Measurements from ENCODE around the gene FOLR1. TPM values are rescaled to one million over a fixed set of nuclear protein-coding genes. Genes with fewer than 3 reads are reported as not detected.

Gene FOLR1
- total RNA-seq, 8 experiments from 2014 or later: 0.33 to 3.5 (median 1.9) TPM; not detected in 3

- in situ Hi-C loops (cut with MboI; ENCODE audit: low pct_unique_long_range_greater_than_20kb in 2 of 9, low sequenced_read_pairs in 9 of 9, unreplicated experiment in 9 of 9): loop anchor here in 1 of 9 experiments (25.0 kb wide), 1 partner anchor 182 kb away; no protein-coding TSS in a partner anchor
- Histone ChIP-seq H3K27ac (no peak overlapping the region), H3K4me3 (no peak overlapping the region), H3K4me1 (replicated peaks in 1 of 2) (peaks cover 0 to 7% of the 10 kb centered on the region in 2 donors)
- peak in 1 of 8 experiments; percentile 8 for ATAC-seq (replicated peaks in 6 of 8)
- WGBS, 10 experiments: 88 to 100% (median 92%) methylated on average over 1 to 5 of the region's 21 CpGs; no CpG with 5 or more reads in 6 of the 10 experiments
Measured at GRCh38 chr11:72229925-72230763, 38.2 kb downstream of the FOLR1 start.

GRCh38 chr11:72230764-72231365, 38.9 kb downstream of the FOLR1 start:
- Histone ChIP-seq H3K4me1 (replicated peaks in 1 of 2) (peaks cover 0 to 7% of the 10 kb centered on the region in 2 donors), H3K4me3 (no peak overlapping the region), H3K27ac (no peak overlapping the region)
- in situ Hi-C loops (cut with MboI; ENCODE audit: low pct_unique_long_range_greater_than_20kb in 2 of 9, low sequenced_read_pairs in 9 of 9, unreplicated experiment in 9 of 9): loop anchor here in 1 of 9 experiments (25.0 kb wide), 1 partner anchor 181 kb away; no protein-coding TSS in a partner anchor
- WGBS, 10 experiments: 40 to 100% (median 100%) methylated on average over 1 to 2 of the region's 18 CpGs; no CpG with 5 or more reads in 4 of the 10 experiments
- ATAC-seq (replicated peaks in 6 of 8): peak in 1 of 8 experiments; percentile 7

GRCh38 chr11:72231396-72232259, 39.7 kb downstream of the FOLR1 start:
- 89 to 100% (median 97%) methylated on average over 1 to 6 of the region's 9 CpGs; no CpG with 5 or more reads in 3 of the 10 experiments for WGBS, 10 experiments
- no peak overlapping the region for H3K4me3 ChIP-seq
- no peak for ATAC-seq (replicated peaks in 6 of 8)
- H3K27ac ChIP-seq: no peak overlapping the region
- peaks cover 0 to 2% of the 10 kb centered on the region in 2 donors for H3K4me1 ChIP-seq (replicated peaks in 1 of 2)
- in situ Hi-C loops (cut with MboI; ENCODE audit: low pct_unique_long_range_greater_than_20kb in 2 of 9, low sequenced_read_pairs in 9 of 9, unreplicated experiment in 9 of 9): loop anchor here in 1 of 9 experiments (25.0 kb wide), 1 partner anchor 181 kb away; no protein-coding TSS in a partner anchor

GRCh38 chr11:72232260-72233055, 40.5 kb downstream of the FOLR1 start:
- no peak for ATAC-seq (replicated peaks in 6 of 8)
- no peaks in the 10 kb centered on the region for H3K4me1 ChIP-seq (replicated peaks in 1 of 2)
- 82 to 100% (median 100%) methylated on average over 1 to 8 of the region's 18 CpGs; no CpG with 5 or more reads in 2 of the 10 experiments for WGBS, 10 experiments
- in situ Hi-C loops (cut with MboI; ENCODE audit: low pct_unique_long_range_greater_than_20kb in 2 of 9, low sequenced_read_pairs in 9 of 9, unreplicated experiment in 9 of 9): loop anchor here in 1 of 9 experiments (25.0 kb wide), 1 partner anchor 180 kb away; no protein-coding TSS in a partner anchor
- H3K4me3 ChIP-seq: no peak overlapping the region
- H3K27ac ChIP-seq: no peak overlapping the region

- Histone ChIP-seq H3K4me1 (replicated peaks in 1 of 2) (peaks cover 3% of the 10 kb centered on the region in 2 donors), H3K27ac (no peak overlapping the region), H3K4me3 (no peak overlapping the region)
- WGBS, 10 experiments: 94 to 100% (median 97%) methylated on average over 1 to 4 of the region's 13 CpGs; no CpG with 5 or more reads in 6 of the 10 experiments
- ATAC-seq (replicated peaks in 6 of 8): no peak
- in situ Hi-C loops (cut with MboI; ENCODE audit: low pct_unique_long_range_greater_than_20kb in 2 of 9, low sequenced_read_pairs in 9 of 9, unreplicated experiment in 9 of 9): loop anchor here in 1 of 9 experiments (25.0 kb wide), 1 partner anchor 179 kb away; no protein-coding TSS in a partner anchor
Measured at GRCh38 chr11:72233056-72233772, 41.3 kb downstream of the FOLR1 start.

- no peak for ATAC-seq (replicated peaks in 6 of 8)
- in situ Hi-C loops (cut with MboI; ENCODE audit: low pct_unique_long_range_greater_than_20kb in 2 of 9, low sequenced_read_pairs in 9 of 9, unreplicated experiment in 9 of 9): loop anchor here in 1 of 9 experiments (25.0 kb wide), 1 partner anchor 178 kb away; no protein-coding TSS in a partner anchor
- no peak overlapping the region for H3K4me3 ChIP-seq
- H3K4me1 ChIP-seq (replicated peaks in 1 of 2): peaks cover 10 to 11% of the 10 kb centered on the region in 2 donors
- H3K27ac ChIP-seq: no peak overlapping the region
- 76 to 100% (median 90%) methylated on average over 1 to 3 of the region's 8 CpGs; no CpG with 5 or more reads in 5 of the 10 experiments for WGBS, 10 experiments
Measured at GRCh38 chr11:72233773-72234513, 42.0 kb downstream of the FOLR1 start.

- no peak for ATAC-seq (replicated peaks in 6 of 8)
- 0 to 100% (median 66%) methylated on average over 1 to 2 of the region's 3 CpGs; no CpG with 5 or more reads in 5 of the 10 experiments for WGBS, 10 experiments
- H3K27ac ChIP-seq: no peak overlapping the region
- H3K4me3 ChIP-seq: no peak overlapping the region
- in situ Hi-C loops (cut with MboI; ENCODE audit: low pct_unique_long_range_greater_than_20kb in 2 of 9, low sequenced_read_pairs in 9 of 9, unreplicated experiment in 9 of 9): loop anchor here in 1 of 9 experiments (25.0 kb wide), 1 partner anchor 178 kb away; no protein-coding TSS in a partner anchor
- peaks cover 16% of the 10 kb centered on the region in 2 donors for H3K4me1 ChIP-seq (replicated peaks in 1 of 2)
Measured at GRCh38 chr11:72234514-72234830, 42.5 kb downstream of the FOLR1 start.

GRCh38 chr11:72234920-72235319, 43.0 kb downstream of the FOLR1 start:
- WGBS, 10 experiments: 80 to 100% (median 100%) methylated on average over 1 to 2 of the region's 4 CpGs; no CpG with 5 or more reads in 7 of the 10 experiments
- H3K4me3 ChIP-seq: no peak overlapping the region
- H3K4me1 ChIP-seq (replicated peaks in 1 of 2): peaks cover 16 to 18% of the 10 kb centered on the region in 2 donors
- H3K27ac ChIP-seq: no peak overlapping the region
- no peak for ATAC-seq (replicated peaks in 6 of 8)
- in situ Hi-C loops (cut with MboI; ENCODE audit: low pct_unique_long_range_greater_than_20kb in 2 of 9, low sequenced_read_pairs in 9 of 9, unreplicated experiment in 9 of 9): loop anchor here in 1 of 9 experiments (25.0 kb wide), 1 partner anchor 177 kb away; no protein-coding TSS in a partner anchor

- 88 to 100% (median 95%) methylated on average over 1 to 4 of the region's 17 CpGs; no CpG with 5 or more reads in 7 of the 10 experiments for WGBS, 10 experiments
- no peak overlapping the region for H3K27ac ChIP-seq
- peaks cover 16 to 20% of the 10 kb centered on the region in 2 donors for H3K4me1 ChIP-seq (replicated peaks in 1 of 2)
- no peak overlapping the region for H3K4me3 ChIP-seq
- ATAC-seq (replicated peaks in 6 of 8): no peak
- in situ Hi-C loops (cut with MboI; ENCODE audit: low pct_unique_long_range_greater_than_20kb in 2 of 9, low sequenced_read_pairs in 9 of 9, unreplicated experiment in 9 of 9): loop anchor here in 1 of 9 experiments (25.0 kb wide), 1 partner anchor 177 kb away; no protein-coding TSS in a partner anchor
Measured at GRCh38 chr11:72235351-72236057, 43.6 kb downstream of the FOLR1 start.

- Histone ChIP-seq H3K4me3 (no peak overlapping the region), H3K27ac (no peak overlapping the region), H3K4me1 (replicated peaks in 1 of 2) (peaks cover 16 to 20% of the 10 kb centered on the region in 2 donors)
- in situ Hi-C loops (cut with MboI; ENCODE audit: low pct_unique_long_range_greater_than_20kb in 2 of 9, low sequenced_read_pairs in 9 of 9, unreplicated experiment in 9 of 9): loop anchor here in 1 of 9 experiments (25.0 kb wide), 1 partner anchor 176 kb away; no protein-coding TSS in a partner anchor
- ATAC-seq (replicated peaks in 6 of 8): no peak
- 33 to 100% (median 88%) methylated on average over 1 to 4 of the region's 4 CpGs; no CpG with 5 or more reads in 3 of the 10 experiments for WGBS, 10 experiments
Measured at GRCh38 chr11:72236083-72236697, 44.2 kb downstream of the FOLR1 start.

Data from motor neuron (in vitro differentiated cells).